Measurements from ENCODE around the gene CLMN.

DNA sequence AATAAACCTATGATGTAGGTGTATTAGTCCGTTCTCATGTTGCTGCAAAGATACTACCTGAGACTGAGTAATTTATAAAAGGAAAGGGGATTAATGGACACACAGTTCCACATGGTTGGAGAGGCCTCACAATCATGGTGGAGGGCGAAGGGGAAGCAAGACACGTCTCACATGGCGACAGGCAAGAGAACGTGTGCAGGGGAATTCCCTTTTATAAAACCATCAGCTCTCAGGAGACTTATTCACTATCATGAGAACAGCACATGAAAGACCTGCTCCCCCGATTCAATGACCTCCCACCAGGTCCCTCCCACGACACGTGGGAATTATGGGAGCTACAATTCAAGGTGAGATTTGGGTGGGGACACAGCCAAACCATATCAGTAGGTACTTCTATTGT lies 103.7 kb downstream of the CLMN start:
- TF ChIP-seq, protein P1, sequence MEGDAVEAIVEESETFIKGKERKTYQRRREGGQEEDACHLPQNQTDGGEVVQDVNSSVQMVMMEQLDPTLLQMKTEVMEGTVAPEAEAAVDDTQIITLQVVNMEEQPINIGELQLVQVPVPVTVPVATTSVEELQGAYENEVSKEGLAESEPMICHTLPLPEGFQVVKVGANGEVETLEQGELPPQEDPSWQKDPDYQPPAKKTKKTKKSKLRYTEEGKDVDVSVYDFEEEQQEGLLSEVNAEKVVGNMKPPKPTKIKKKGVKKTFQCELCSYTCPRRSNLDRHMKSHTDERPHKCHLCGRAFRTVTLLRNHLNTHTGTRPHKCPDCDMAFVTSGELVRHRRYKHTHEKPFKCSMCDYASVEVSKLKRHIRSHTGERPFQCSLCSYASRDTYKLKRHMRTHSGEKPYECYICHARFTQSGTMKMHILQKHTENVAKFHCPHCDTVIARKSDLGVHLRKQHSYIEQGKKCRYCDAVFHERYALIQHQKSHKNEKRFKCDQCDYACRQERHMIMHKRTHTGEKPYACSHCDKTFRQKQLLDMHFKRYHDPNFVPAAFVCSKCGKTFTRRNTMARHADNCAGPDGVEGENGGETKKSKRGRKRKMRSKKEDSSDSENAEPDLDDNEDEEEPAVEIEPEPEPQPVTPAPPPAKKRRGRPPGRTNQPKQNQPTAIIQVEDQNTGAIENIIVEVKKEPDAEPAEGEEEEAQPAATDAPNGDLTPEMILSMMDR (conservative IDR thresholded peaks at IDR 0.05; ENCODE audit: low read depth, low read length) = no peak
- no peak for TF ChIP-seq MAFK (IDR thresholded peaks at IDR 0.05; ENCODE audit: low read depth, low read length)
- no peak for TF ChIP-seq CEBPB (IDR thresholded peaks at IDR 0.05; ENCODE audit: low read depth, low read length)
- TF ChIP-seq POLR2A (IDR thresholded peaks at IDR 0.05; ENCODE audit: low read depth, low read length) = no peak
- TF ChIP-seq SMC3 (IDR thresholded peaks at IDR 0.05; ENCODE audit: low read depth, low read length) = no peak
- TF ChIP-seq FOS (IDR thresholded peaks at IDR 0.05; ENCODE audit: low read depth, low read length) = no peak
- TF ChIP-seq RAD21 (IDR thresholded peaks at IDR 0.05; ENCODE audit: low read length) = no peak
- TF ChIP-seq, protein P2, sequence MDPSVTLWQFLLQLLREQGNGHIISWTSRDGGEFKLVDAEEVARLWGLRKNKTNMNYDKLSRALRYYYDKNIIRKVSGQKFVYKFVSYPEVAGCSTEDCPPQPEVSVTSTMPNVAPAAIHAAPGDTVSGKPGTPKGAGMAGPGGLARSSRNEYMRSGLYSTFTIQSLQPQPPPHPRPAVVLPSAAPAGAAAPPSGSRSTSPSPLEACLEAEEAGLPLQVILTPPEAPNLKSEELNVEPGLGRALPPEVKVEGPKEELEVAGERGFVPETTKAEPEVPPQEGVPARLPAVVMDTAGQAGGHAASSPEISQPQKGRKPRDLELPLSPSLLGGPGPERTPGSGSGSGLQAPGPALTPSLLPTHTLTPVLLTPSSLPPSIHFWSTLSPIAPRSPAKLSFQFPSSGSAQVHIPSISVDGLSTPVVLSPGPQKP (IDR thresholded peaks at IDR 0.05; ENCODE audit: borderline replicate concordance, low read depth, low read length) = no peak
- TF ChIP-seq, protein P3, sequence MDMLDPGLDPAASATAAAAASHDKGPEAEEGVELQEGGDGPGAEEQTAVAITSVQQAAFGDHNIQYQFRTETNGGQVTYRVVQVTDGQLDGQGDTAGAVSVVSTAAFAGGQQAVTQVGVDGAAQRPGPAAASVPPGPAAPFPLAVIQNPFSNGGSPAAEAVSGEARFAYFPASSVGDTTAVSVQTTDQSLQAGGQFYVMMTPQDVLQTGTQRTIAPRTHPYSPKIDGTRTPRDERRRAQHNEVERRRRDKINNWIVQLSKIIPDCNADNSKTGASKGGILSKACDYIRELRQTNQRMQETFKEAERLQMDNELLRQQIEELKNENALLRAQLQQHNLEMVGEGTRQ (IDR thresholded peaks at IDR 0.05; ENCODE audit: low read depth, low read length) = no peak
- no peak for TF ChIP-seq MXI1 (IDR thresholded peaks at IDR 0.05; ENCODE audit: borderline replicate concordance, low read depth, low read length)
- no peak for TF ChIP-seq CHD1 (IDR thresholded peaks at IDR 0.05; ENCODE audit: low read depth, low read length)
- no peak for TF ChIP-seq MAZ (IDR thresholded peaks at IDR 0.05; ENCODE audit: borderline replicate concordance, low read depth, low read length)
- TF ChIP-seq NFE2L2 (IDR thresholded peaks at IDR 0.05; ENCODE audit: low read depth, low read length) = no peak
- no peak for TF ChIP-seq RCOR1 (IDR thresholded peaks at IDR 0.05; ENCODE audit: insufficient replicate concordance, low read length)

Data from IMR-90 (cell line).